ENCODE measurements around the gene TFDP3. TPM values are rescaled to one million over a fixed set of nuclear protein-coding genes. Genes with fewer than 3 reads are reported as not detected.
A peak's percentile ranks its signal among the peaks of the same experiment; 100 is the strongest.

The TFDP3 gene
- total RNA-seq, 2 experiments from 2014 or later = not detected

- intact Hi-C loops (cut with micrococcal nuclease) = no loop called here
- Mint-ChIP-seq H3K9me3 (no peaks in the 10 kb centered on the region), H3K4me1 (ENCODE audit: low read depth) (no peaks in the 10 kb centered on the region), H3K27me3 (no peaks in the 10 kb centered on the region), H3K36me3 (ENCODE audit: low read depth) (no peaks in the 10 kb centered on the region), H3K27ac (no peak overlapping the region), H3K4me3 (no peak overlapping the region)
- TF ChIP-seq CTCF (IDR thresholded peaks at IDR 0.05) = no peak
- DNase-seq (no peak), ATAC-seq (no peak)
- CTCF ChIA-PET = no interaction called here
- POLR2A ChIA-PET = no interaction called here
Measured at GRCh38 chrX:133235830-133236229, 17.7 kb upstream of the TFDP3 start.

- POLR2A ChIA-PET = no interaction called here
- no peaks in the 10 kb centered on the region for H3K9me3 Mint-ChIP-seq
- DNase-seq (no peak), ATAC-seq (no peak)
- no peaks in the 10 kb centered on the region for H3K36me3 Mint-ChIP-seq (ENCODE audit: low read depth)
- H3K4me3 Mint-ChIP-seq = no peak overlapping the region
- H3K4me1 Mint-ChIP-seq (ENCODE audit: low read depth) = no peaks in the 10 kb centered on the region
- CTCF ChIA-PET = no interaction called here
- no peaks in the 10 kb centered on the region for H3K27me3 Mint-ChIP-seq
- no peak overlapping the region for H3K27ac Mint-ChIP-seq
- no peak for TF ChIP-seq CTCF (IDR thresholded peaks at IDR 0.05)
- intact Hi-C loops (cut with micrococcal nuclease) = no loop called here
Measured at GRCh38 chrX:133232331-133232730, 14.2 kb upstream of the TFDP3 start.

DNA sequence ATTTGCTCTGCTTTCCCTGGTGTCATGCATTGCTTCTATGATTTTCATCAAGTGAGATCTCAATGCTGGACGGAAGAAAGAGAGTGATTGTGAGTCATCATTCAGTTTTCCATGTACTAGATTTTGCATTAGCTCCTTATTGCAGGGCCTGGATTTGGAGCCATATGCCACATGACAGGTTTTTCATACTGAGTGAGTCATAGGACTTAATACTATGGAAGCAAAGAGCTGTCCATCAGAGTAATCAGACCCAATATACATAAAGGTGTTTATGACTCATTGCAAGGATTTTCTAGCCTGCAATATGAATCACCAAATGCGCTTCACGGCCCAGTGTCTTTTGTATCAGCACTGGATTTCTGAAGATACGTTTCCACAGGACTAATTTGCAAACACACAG is 11.2 kb upstream of the TFDP3 start:
- POLR2A ChIA-PET = no interaction called here
- H3K4me1 Mint-ChIP-seq (ENCODE audit: low read depth) = no peaks in the 10 kb centered on the region
- H3K4me3 Mint-ChIP-seq = no peak overlapping the region
- no peaks in the 10 kb centered on the region for H3K36me3 Mint-ChIP-seq (ENCODE audit: low read depth)
- DNase-seq (no peak), ATAC-seq (no peak)
- TF ChIP-seq CTCF (IDR thresholded peaks at IDR 0.05) = no peak
- no peaks in the 10 kb centered on the region for H3K9me3 Mint-ChIP-seq
- no peaks in the 10 kb centered on the region for H3K27me3 Mint-ChIP-seq
- CTCF ChIA-PET = no interaction called here
- H3K27ac Mint-ChIP-seq = no peak overlapping the region
- intact Hi-C loops (cut with micrococcal nuclease) = no loop called here

DNA sequence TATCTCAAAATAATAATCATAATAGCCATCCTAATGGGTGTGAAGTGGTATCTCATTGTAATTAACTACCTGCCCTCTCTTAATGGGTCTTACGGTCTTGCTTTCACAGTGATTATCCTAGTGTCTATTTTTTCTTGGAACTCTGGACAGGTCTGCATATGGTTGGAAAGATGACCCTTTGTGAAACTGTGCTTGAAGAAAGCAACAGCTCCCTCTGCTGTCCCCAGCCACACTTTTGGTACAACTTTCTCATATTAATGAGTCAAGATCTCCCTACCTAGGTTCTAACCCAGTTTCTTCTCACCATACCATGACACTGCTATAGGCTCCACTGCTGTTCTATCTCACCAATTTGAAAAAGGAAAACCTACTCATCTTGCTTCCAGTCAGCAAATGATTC is 2.4 kb downstream of the TFDP3 start:
- H3K27me3 Mint-ChIP-seq = peaks cover 1% of the 10 kb centered on the region
- no peaks in the 10 kb centered on the region for H3K4me1 Mint-ChIP-seq (ENCODE audit: low read depth)
- no peak for ATAC-seq
- H3K27ac Mint-ChIP-seq = no peak overlapping the region
- CTCF ChIA-PET = no interaction called here
- intact Hi-C loops (cut with micrococcal nuclease) = no loop called here
- POLR2A ChIA-PET = no interaction called here
- no peak overlapping the region for H3K4me3 Mint-ChIP-seq
- no peaks in the 10 kb centered on the region for H3K9me3 Mint-ChIP-seq
- TF ChIP-seq CTCF (IDR thresholded peaks at IDR 0.05) = no peak
- peak; percentile 4 for DNase-seq
- no peaks in the 10 kb centered on the region for H3K36me3 Mint-ChIP-seq (ENCODE audit: low read depth)

DNA sequence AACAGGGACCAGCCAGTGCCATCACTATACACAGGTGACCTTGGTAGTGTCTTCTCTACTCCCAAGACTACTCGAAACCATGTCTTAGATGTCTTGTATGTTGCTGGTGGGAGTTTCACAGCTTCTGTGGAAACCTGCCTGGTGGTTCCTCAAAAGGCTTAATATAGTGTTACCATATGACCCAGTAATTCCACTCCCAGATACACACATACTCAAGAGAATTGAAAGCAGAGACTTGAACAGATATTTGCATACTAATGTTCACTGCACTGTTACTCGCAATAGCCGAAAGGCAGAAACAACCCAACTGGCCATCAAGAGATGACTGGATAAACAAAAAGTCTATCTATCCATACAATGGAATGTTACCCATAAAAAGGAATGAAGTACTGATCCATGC is 3.1 kb downstream of the TFDP3 start:
- ChIA-PET POLR2A (no interaction called here), CTCF (no interaction called here)
- ATAC-seq = no peak
- no peaks in the 10 kb centered on the region for H3K9me3 Mint-ChIP-seq
- H3K36me3 Mint-ChIP-seq (ENCODE audit: low read depth) = no peaks in the 10 kb centered on the region
- intact Hi-C loops (cut with micrococcal nuclease) = no loop called here
- no peak overlapping the region for H3K27ac Mint-ChIP-seq
- TF ChIP-seq CTCF (IDR thresholded peaks at IDR 0.05) = no peak
- no peak overlapping the region for H3K4me3 Mint-ChIP-seq
- no peaks in the 10 kb centered on the region for H3K4me1 Mint-ChIP-seq (ENCODE audit: low read depth)
- H3K27me3 Mint-ChIP-seq = peaks cover under 1% of the 10 kb centered on the region
- DNase-seq = no peak

Data from activated CD8-positive, alpha-beta T cell treated with anti-CD3 and anti-CD28 coated beads for 36 hours (primary cell).